ENCODE data around the gene IL1R2. TPM values are rescaled to one million over a fixed set of nuclear protein-coding genes. Genes with fewer than 3 reads are reported as not detected.

The IL1R2 gene
- total and polyA plus RNA-seq, 9 of the 15 experiments (the other 6 are each of a cell fraction or from before 2014, with no cell fraction given) = 0.13 TPM; not detected in 8

DNA sequence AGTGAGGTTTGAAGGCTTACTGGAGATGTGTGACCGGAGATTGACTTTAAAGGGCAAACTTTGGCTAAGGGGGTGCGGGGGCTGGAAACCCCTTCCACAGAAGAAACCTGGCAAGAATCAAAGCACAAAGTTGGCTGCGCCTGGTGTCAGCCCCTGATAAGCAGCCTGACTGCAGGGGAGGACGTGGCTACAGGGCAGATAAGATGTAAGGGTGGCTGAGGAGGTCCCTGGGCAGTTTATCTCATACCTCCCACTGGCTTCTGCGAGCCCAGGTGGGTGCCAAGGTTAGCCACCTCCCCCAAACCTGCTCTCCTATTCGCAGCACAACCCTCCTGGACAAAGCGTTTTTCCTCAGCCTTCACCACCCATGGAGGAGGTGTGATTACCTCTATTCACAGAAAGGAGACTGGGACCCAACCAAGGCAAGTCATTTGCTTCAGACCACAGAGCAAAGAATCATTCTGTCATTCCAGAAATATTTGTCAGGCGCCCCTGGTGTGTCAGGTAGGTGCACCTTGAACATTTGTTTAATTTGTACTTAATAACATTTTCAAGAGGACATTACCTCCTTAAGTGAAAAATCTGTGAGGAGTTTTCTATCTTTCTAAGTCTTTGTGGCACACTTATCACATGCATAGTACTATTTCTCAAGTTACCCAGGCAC lies 77.7 kb downstream of the IL1R2 start (continued):
- peak; percentile 22; the same call in 1 of the 2 replicates for TF ChIP-seq L3MBTL2 (IDR thresholded peaks at IDR 0.05)
- TF ChIP-seq, protein P1, sequence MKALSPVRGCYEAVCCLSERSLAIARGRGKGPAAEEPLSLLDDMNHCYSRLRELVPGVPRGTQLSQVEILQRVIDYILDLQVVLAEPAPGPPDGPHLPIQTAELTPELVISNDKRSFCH (CRISPR knock-in tag; IDR thresholded peaks at IDR 0.05) = no peak
- TF ChIP-seq, protein P1 (tag; IDR thresholded peaks at IDR 0.05) = peak; percentile 96
- TF ChIP-seq ZNF354B (CRISPR knock-in tag; IDR thresholded peaks at IDR 0.05) = peak; percentile 71; the same call in 1 of the 2 replicates
- TF ChIP-seq, protein P2, sequence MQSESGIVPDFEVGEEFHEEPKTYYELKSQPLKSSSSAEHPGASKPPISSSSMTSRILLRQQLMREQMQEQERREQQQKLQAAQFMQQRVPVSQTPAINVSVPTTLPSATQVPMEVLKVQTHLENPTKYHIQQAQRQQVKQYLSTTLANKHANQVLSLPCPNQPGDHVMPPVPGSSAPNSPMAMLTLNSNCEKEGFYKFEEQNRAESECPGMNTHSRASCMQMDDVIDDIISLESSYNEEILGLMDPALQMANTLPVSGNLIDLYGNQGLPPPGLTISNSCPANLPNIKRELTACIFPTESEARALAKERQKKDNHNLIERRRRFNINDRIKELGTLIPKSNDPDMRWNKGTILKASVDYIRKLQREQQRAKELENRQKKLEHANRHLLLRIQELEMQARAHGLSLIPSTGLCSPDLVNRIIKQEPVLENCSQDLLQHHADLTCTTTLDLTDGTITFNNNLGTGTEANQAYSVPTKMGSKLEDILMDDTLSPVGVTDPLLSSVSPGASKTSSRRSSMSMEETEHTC (IDR thresholded peaks at IDR 0.05) = peak; percentile 90
- peak; percentile 83; the same call in 1 of the 2 replicates for TF ChIP-seq ZNF133 (CRISPR knock-in tag; IDR thresholded peaks at IDR 0.05)
- TF ChIP-seq PHB2 (IDR thresholded peaks at IDR 0.05; ENCODE audit: low read depth) = peak; percentile 98

DNA sequence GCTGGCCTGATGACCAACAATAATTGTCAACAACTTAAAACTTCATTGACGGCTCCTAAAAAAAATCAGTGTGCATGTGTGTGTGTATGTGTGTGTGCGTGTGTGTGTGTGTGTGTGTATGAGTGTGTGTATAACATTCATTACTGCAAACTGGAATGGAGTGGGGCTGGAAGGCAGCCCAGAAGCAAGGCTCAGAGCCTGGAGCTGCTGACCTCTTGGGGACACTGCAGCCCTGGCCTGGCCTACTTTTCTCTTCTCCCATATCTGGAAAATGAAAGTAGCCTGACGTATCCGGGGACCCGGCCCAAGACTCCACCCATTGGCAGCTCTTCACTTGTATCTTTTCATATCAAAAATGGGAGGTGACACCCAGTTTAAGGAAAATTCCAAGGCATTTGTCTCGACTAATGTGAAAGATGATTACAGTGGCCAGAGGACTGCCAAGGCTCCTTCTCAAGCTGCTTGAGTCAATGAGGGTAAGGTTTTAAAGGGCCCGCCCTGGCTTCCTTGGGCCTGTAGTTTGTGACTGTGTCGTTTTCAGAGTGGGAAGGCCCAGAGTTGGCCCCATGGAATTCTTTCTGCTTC lies 78.4 kb downstream of the IL1R2 start:
- peak in 3 of 4 experiments; percentile 33 to 81 (median 61) for DNase-seq (ENCODE audit: extremely low read depth in 1 of 4, low spot score in 3 of 4)
- 16% methylated on average over 8 of the region's 8 CpGs for WGBS (ENCODE audit: insufficient coverage, low coverage, missing lambda C conversion rate)
- Histone ChIP-seq H4K20me1 (replicated peaks; ENCODE audit: control insufficient read depth, insufficient read depth, low read length) (no peaks in the 10 kb centered on the region), H3K9ac (ENCODE audit: insufficient read depth in 1 of 2, low read depth in 2 of 2, low read length in 2 of 2) (peak overlapping the region; percentile 8 to 40; a peak in 1 of 4 replicates), H3K36me3 (ENCODE audit: control insufficient read depth, insufficient read depth, low read length) (no peaks in the 10 kb centered on the region), H3K27me3 (ENCODE audit: control insufficient read depth in 2 of 2, insufficient read depth in 2 of 2, low read length in 2 of 2) (no peaks in the 10 kb centered on the region), H3K27ac (ENCODE audit: extremely low read depth, low read depth, low read length) (peak overlapping the region; percentile 43), H2AFZ (ENCODE audit: low read depth, low read length) (peak overlapping the region; percentile 73), H3K9me1 (ENCODE audit: control insufficient read depth, insufficient read depth, low read length) (no peaks in the 10 kb centered on the region), H3K4me3 (no peak overlapping the region), H3K4me1 (replicated peaks in 1 of 2; ENCODE audit: control insufficient read depth in 2 of 2, insufficient read depth in 2 of 2, low read length in 2 of 2) (peaks cover 33 to 49% of the 10 kb centered on the region in 2 experiments), H3K4me2 (ENCODE audit: insufficient read depth, low read length) (peak overlapping the region; percentile 64), H3K9me3 (replicated peaks; ENCODE audit: control insufficient read depth, insufficient read depth, low read depth, low read length) (no peaks in the 10 kb centered on the region), H3K79me2 (ENCODE audit: control insufficient read depth, insufficient read depth, low read length) (no peaks in the 10 kb centered on the region)
- POLR2A ChIA-PET = interaction anchor here (0.5 to 1.5 kb wide), 9 partner anchors 11 to 94 kb away, joined by 3 to 4 read pairs (median 3); partner anchors contain the start of gene IL1R1
- in situ Hi-C loops (cut with MboI) = no loop called here
- FAIRE-seq = peak; percentile 72
- intact Hi-C loops (cut with micrococcal nuclease) = loop anchor here (1.0 kb wide), 1 partner anchor 96 kb away; no protein-coding TSS in a partner anchor
- peak; percentile 81 for ATAC-seq
- CTCF ChIA-PET (ENCODE audit: low intra/inter-chr PET ratio) = no interaction called here
- no TSS peak for BruUV-seq (replicated peaks)
- no peak for TF ChIP-seq NR2C2 (CRISPR knock-in tag; IDR thresholded peaks at IDR 0.05)
- peak; percentile 63; the same call in 1 of the 2 replicates for TF ChIP-seq NR2C2 (tag; IDR thresholded peaks at IDR 0.05)
- peak; percentile 14; the same call in 1 of the 2 replicates for TF ChIP-seq BHLHE40 (IDR thresholded peaks at IDR 0.05; ENCODE audit: low read length)
- TF ChIP-seq ZNF644 (tag; IDR thresholded peaks at IDR 0.05; ENCODE audit: low read depth) = 0 out of 2 replicates have a peak, but pooled peaks have one; percentile 69
- TF ChIP-seq RAD21 (CRISPR knock-in tag; conservative IDR thresholded peaks at IDR 0.05 in 1 of 2, IDR thresholded peaks at IDR 0.05 in 1 of 2) = peak; percentile 53 to 68
- no peak for TF ChIP-seq LARP7 (IDR thresholded peaks at IDR 0.05)
- TF ChIP-seq SRSF7 (optimal IDR thresholded peaks at IDR 0.05; ENCODE audit: low read depth, low read length) = no peak
- TF ChIP-seq, protein P3, sequence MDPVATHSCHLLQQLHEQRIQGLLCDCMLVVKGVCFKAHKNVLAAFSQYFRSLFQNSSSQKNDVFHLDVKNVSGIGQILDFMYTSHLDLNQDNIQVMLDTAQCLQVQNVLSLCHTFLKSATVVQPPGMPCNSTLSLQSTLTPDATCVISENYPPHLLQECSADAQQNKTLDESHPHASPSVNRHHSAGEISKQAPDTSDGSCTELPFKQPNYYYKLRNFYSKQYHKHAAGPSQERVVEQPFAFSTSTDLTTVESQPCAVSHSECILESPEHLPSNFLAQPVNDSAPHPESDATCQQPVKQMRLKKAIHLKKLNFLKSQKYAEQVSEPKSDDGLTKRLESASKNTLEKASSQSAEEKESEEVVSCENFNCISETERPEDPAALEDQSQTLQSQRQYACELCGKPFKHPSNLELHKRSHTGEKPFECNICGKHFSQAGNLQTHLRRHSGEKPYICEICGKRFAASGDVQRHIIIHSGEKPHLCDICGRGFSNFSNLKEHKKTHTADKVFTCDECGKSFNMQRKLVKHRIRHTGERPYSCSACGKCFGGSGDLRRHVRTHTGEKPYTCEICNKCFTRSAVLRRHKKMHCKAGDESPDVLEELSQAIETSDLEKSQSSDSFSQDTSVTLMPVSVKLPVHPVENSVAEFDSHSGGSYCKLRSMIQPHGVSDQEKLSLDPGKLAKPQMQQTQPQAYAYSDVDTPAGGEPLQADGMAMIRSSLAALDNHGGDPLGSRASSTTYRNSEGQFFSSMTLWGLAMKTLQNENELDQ (CRISPR knock-in tag; IDR thresholded peaks at IDR 0.05; ENCODE audit: borderline replicate concordance) = no peak
- TF ChIP-seq GATAD2A (IDR thresholded peaks at IDR 0.05) = peak; percentile 43; the same call in 1 of the 2 replicates

Measured in K562 (cell line).